Measurements from ENCODE around the gene MYEOV. TPM values are rescaled to one million over a fixed set of nuclear protein-coding genes. Genes with fewer than 3 reads are reported as not detected.

Gene MYEOV
- total RNA-seq, 1 experiment from 2014 or later: 2.9 TPM

GRCh38 chr11:69339041-69339733 is 45.2 kb downstream of the MYEOV start:
- H3K4me3 ChIP-seq: no peak overlapping the region
- no peaks in the 10 kb centered on the region for H3K36me3 ChIP-seq
- H3K27me3 ChIP-seq: no peaks in the 10 kb centered on the region
- H3K9me3 ChIP-seq (replicated peaks): no peaks in the 10 kb centered on the region
- no peak overlapping the region for H3K27ac ChIP-seq
- peaks cover 23% of the 10 kb centered on the region for H3K4me1 ChIP-seq
- no peak for DNase-seq

- Histone ChIP-seq H3K27ac (no peak overlapping the region), H3K36me3 (no peaks in the 10 kb centered on the region), H3K4me1 (peaks cover 14% of the 10 kb centered on the region), H3K4me3 (no peak overlapping the region), H3K9me3 (replicated peaks) (no peaks in the 10 kb centered on the region), H3K27me3 (no peaks in the 10 kb centered on the region)
- DNase-seq: no peak
Observed at GRCh38 chr11:69339983-69340565, 46.1 kb downstream of the MYEOV start.

GRCh38 chr11:69342588-69343330 is 48.8 kb downstream of the MYEOV start:
- no peaks in the 10 kb centered on the region for H3K4me1 ChIP-seq
- no peak overlapping the region for H3K27ac ChIP-seq
- no peak for DNase-seq
- H3K36me3 ChIP-seq: no peaks in the 10 kb centered on the region
- H3K4me3 ChIP-seq: no peak overlapping the region
- no peaks in the 10 kb centered on the region for H3K9me3 ChIP-seq (replicated peaks)
- no peaks in the 10 kb centered on the region for H3K27me3 ChIP-seq

GRCh38 chr11:69343401-69344321 is 49.7 kb downstream of the MYEOV start:
- H3K27ac ChIP-seq: no peak overlapping the region
- DNase-seq: no peak
- H3K4me1 ChIP-seq: no peaks in the 10 kb centered on the region
- H3K36me3 ChIP-seq: no peaks in the 10 kb centered on the region
- no peak overlapping the region for H3K4me3 ChIP-seq
- H3K9me3 ChIP-seq (replicated peaks): no peaks in the 10 kb centered on the region
- H3K27me3 ChIP-seq: no peaks in the 10 kb centered on the region

- no peak for DNase-seq
- H3K9me3 ChIP-seq (replicated peaks): no peaks in the 10 kb centered on the region
- no peak overlapping the region for H3K27ac ChIP-seq
- H3K27me3 ChIP-seq: no peaks in the 10 kb centered on the region
- no peak overlapping the region for H3K4me3 ChIP-seq
- no peaks in the 10 kb centered on the region for H3K36me3 ChIP-seq
- no peaks in the 10 kb centered on the region for H3K4me1 ChIP-seq
Observed at GRCh38 chr11:69344570-69345145, 50.7 kb downstream of the MYEOV start.

Other genes with a start within 250 kb of the MYEOV start
- 3.9 and 5.5 TPM in 2 replicates for gene TPCN2, start 245.2 kb upstream of the MYEOV start, total RNA-seq (2014; rRNA removed; shearing (Covaris generic))
- 0.30 and 0.40 TPM in 2 replicates for gene SMIM38, start 138.2 kb upstream of the MYEOV start, total RNA-seq (2014; rRNA removed; shearing (Covaris generic))
- gene LINC01488, start 187.5 kb downstream of the MYEOV start, total RNA-seq (2014; rRNA removed; shearing (Covaris generic)): not detected in 2 replicates